ENCODE results near the gene PLEK.

GRCh38 chr2:68431316-68431972 lies 66.4 kb downstream of the PLEK start:
- no peak for TF ChIP-seq POLR2A (IDR thresholded peaks at IDR 0.05)
- TF ChIP-seq, protein P1, sequence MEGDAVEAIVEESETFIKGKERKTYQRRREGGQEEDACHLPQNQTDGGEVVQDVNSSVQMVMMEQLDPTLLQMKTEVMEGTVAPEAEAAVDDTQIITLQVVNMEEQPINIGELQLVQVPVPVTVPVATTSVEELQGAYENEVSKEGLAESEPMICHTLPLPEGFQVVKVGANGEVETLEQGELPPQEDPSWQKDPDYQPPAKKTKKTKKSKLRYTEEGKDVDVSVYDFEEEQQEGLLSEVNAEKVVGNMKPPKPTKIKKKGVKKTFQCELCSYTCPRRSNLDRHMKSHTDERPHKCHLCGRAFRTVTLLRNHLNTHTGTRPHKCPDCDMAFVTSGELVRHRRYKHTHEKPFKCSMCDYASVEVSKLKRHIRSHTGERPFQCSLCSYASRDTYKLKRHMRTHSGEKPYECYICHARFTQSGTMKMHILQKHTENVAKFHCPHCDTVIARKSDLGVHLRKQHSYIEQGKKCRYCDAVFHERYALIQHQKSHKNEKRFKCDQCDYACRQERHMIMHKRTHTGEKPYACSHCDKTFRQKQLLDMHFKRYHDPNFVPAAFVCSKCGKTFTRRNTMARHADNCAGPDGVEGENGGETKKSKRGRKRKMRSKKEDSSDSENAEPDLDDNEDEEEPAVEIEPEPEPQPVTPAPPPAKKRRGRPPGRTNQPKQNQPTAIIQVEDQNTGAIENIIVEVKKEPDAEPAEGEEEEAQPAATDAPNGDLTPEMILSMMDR (IDR thresholded peaks at IDR 0.05): no peak
